Heart right ventricle (tissue), 16 donors: ENCODE measurements around the gene DNAJB12. TPM values are rescaled to one million over a fixed set of nuclear protein-coding genes. Genes with fewer than 3 reads are reported as not detected.
"Not testable (repeated sequence)": the region's sequence is repeated elsewhere in the genome, so short reads cannot be mapped to it uniquely, and the experiment has no call there.

Experiments
- ATAC-seq, 8 donors: fragments of 200-7000 bp; cut with Tn5 transposase; one replicate each; pipeline ENCODE4 v1.9.1; 2020; ENCODE audit warnings: mild to moderate bottlenecking in 8 of 8, moderate library complexity in 8 of 8, moderate number of reproducible peaks in 1 of 8
- DNase-seq, 2 donors: peaks; one replicate each; pipeline ENCODE4 v3.0.0-alpha.2; 2020
- H3K27ac ChIP-seq, 10 donors: fragments of 200-600 bp; sonication (generic) in 2 of 10; one replicate each; pipeline versions ENCODE4 v1.5.0 to v1.8.0; 2020 to 2022; ENCODE audit warnings: mild to moderate bottlenecking in 3 of 10
- H3K27me3 ChIP-seq, 7 donors: fragments of 200-600 bp; one replicate each; pipeline ENCODE4 v1.8.0; 2021 to 2022; ENCODE audit warnings: mild to moderate bottlenecking in 2 of 7
- H3K36me3 ChIP-seq, 9 donors: fragments of 200-600 bp; sonication (generic) in 1 of 9; one replicate each; pipeline versions ENCODE4 v1.5.0 to v1.8.0; 2020 to 2022; ENCODE audit warnings: mild to moderate bottlenecking in 2 of 9
- H3K4me1 ChIP-seq, 9 donors: fragments of 200-600 bp; sonication (generic) in 1 of 9; one replicate each; pipeline versions ENCODE4 v1.5.0 to v1.8.0; 2020 to 2022; ENCODE audit warnings: mild to moderate bottlenecking in 4 of 9
- H3K4me3 ChIP-seq, 10 donors: fragments of 200-600 bp; sonication (generic) in 2 of 10; one replicate each; pipeline versions ENCODE4 v1.5.0 to v1.8.0; 2020 to 2022; ENCODE audit warnings: mild to moderate bottlenecking in 7 of 10, moderate library complexity in 2 of 10
- H3K9me3 ChIP-seq, 11 donors: fragments of 200-600 bp in 10 of 11; sonication (generic) in 2 of 11; one replicate each; pipeline versions ENCODE4 v1.5.0 to v1.8.0; 2013 to 2022; ENCODE audit warnings: mild to moderate bottlenecking in 2 of 11, control low read depth in 1 of 11, moderate library complexity in 1 of 11
- WGBS, 2 donors: extraction: QIAGEN DNeasy Blood & Tissue Kit; methylation state at CpG; one replicate each; pipeline ENCODE4 v1.1.7; 2013; ENCODE audit warnings: inconsistent platforms in 1 of 2; 5-methylcytosine and 5-hydroxymethylcytosine counted together
- intact Hi-C, 10 donors: fragments of 100-400 bp; cut with DNase I; formaldehyde crosslinking; loops; one replicate each; pipeline versions ENCODE4 v1.11.1 to v1.14.2; 2022
- polyA plus RNA-seq, 2 donors: library from polyadenylated mRNA; stranded (reverse); fragments of 200-250 nt; gene quantifications; one replicate each; pipeline ENCODE4 v1.2.3, GENCODE V29; 2013
- total RNA-seq, 10 donors: library from RNA; stranded (reverse); fragmentation: NEBNext Ultra II Directional in 3 of 10; extraction: Animal tissue kit (Norgen Biotek cat#: 25700) in 3 of 10; gene quantifications; one replicate each; pipeline versions ENCODE4 v1.2.1 to v1.2.4, GENCODE V29; 2021 to 2023
- TF ChIP-seq, protein P1 (sequence below), 9 donors: fragments of 200-600 bp; sonication (generic) in 2 of 9; IDR thresholded peaks; one replicate each; pipeline versions ENCODE4 v1.5.0 to v1.8.0; 2021 to 2022; ENCODE audit warnings: antibody characterized with exemption in 9 of 9, mild to moderate bottlenecking in 5 of 9, moderate library complexity in 1 of 9
- donor health status: Arrhythmogenic right ventricular cardiomyopathy.
- donor health status: ischemic (EF 13 %, LVEDD 7.1; RV severe dilation, severe dysfunction).
- donor health status: healthy with polysubstance abuse.
- donor health status: DM: no; HTN: yes; CAD: no.
- donor health status: DM: no; HTN: no; CAD: no.
- donor health status: ischemic (EF 25% LVEDD 6.9; RV normal size, moderate dysfunction).
- donor health status: ischemic (EF 25% LVEDD 5.7; RV mildly dilated, moderate dysfunction).
- donor health status: healthy.
- donor health status: DM: yes; HTN: yes; CAD: no.
- donor health status: Ischemic cardiomyopathy.
- donor health status: ischemic (EF 35%, LVEDD 5.7; RV mildly dilated, moderate dysfunction).
- donor health status: nonischemic (EF 11% LVEDD 7.7; RV severe dilation, severe dysfunction).
- donor health status: DM: yes; HTN: yes; CAD: no.
- donor health status: PGD.
- donor health status: ischemic (EF 29% LVEDD 5.4; RV normal size, mild dysfunction).
- donor health status: nonischemic (EF 23%, LVEDD 6.1; RV moderate dilation, normal function).

Gene DNAJB12
- total and polyA plus RNA-seq, 12 donors, result 22.6 to 32.8 (median 27.9) TPM

DNA sequence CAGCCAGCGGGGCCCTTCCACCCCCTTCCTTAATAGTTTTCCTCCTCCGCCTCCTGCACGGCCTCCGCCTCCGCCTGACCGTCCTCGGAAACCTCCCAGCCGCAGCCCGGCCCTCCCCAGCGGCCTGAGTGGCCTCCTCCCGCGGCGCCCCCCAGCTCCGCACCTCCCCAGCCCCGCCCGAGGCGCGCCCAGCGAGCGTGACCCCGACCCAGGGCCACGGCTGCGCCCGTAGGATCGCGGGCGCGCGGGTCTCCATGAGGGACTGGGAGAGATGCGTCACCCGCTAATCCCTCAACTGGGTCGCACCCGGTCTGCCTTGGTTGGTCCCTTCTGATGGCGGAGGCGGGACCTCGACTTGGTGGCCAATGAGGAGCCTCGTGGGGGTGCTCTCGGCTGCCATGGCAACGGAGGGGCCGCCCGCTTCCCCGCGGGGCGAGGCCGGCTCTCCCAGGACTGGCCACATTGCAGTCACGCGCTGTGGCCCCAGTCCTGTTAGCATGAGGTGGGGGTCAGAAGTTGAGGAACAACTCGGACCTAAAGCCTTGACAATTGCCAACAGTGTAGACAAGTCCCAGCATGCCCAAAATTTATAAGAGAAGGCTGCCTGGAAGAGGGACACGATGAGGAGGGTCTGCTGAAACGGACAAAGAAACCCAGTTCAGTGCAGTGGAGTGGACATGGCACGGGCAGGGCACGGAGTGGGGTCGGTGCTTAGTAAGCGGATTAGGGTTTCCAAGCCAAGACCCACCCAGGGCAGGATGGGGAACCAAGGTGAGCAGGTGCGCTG, 56.7 kb downstream of the DNAJB12 start:
- intact Hi-C loops, result loop anchor here in 1 of 10 donors (1.0 kb wide), 1 partner anchor 22 kb away; no protein-coding TSS in a partner anchor
- WGBS, 2 donors, result 8% methylated on average over 47 to 55 of the region's 55 CpGs
- Histone ChIP-seq H3K9me3 (no peaks in the 10 kb centered on the region), H3K27ac (peak overlapping the region; percentile 87 to 99 (median 90)), H3K4me3 (peak overlapping the region; percentile 29 to 78 (median 68)), H3K4me1 (peaks cover 0 to 32% (median 10%) of the 10 kb centered on the region in 9 donors), H3K27me3 (no peaks in the 10 kb centered on the region), H3K36me3 (no peaks in the 10 kb centered on the region)
- ATAC-seq (peak; percentile 96 to 98 (median 96)), DNase-seq (peak; percentile 97 to 98)
- TF ChIP-seq, protein P1, sequence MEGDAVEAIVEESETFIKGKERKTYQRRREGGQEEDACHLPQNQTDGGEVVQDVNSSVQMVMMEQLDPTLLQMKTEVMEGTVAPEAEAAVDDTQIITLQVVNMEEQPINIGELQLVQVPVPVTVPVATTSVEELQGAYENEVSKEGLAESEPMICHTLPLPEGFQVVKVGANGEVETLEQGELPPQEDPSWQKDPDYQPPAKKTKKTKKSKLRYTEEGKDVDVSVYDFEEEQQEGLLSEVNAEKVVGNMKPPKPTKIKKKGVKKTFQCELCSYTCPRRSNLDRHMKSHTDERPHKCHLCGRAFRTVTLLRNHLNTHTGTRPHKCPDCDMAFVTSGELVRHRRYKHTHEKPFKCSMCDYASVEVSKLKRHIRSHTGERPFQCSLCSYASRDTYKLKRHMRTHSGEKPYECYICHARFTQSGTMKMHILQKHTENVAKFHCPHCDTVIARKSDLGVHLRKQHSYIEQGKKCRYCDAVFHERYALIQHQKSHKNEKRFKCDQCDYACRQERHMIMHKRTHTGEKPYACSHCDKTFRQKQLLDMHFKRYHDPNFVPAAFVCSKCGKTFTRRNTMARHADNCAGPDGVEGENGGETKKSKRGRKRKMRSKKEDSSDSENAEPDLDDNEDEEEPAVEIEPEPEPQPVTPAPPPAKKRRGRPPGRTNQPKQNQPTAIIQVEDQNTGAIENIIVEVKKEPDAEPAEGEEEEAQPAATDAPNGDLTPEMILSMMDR (IDR thresholded peaks at IDR 0.05), result peak in 1 of 9 donors; percentile 5

DNA sequence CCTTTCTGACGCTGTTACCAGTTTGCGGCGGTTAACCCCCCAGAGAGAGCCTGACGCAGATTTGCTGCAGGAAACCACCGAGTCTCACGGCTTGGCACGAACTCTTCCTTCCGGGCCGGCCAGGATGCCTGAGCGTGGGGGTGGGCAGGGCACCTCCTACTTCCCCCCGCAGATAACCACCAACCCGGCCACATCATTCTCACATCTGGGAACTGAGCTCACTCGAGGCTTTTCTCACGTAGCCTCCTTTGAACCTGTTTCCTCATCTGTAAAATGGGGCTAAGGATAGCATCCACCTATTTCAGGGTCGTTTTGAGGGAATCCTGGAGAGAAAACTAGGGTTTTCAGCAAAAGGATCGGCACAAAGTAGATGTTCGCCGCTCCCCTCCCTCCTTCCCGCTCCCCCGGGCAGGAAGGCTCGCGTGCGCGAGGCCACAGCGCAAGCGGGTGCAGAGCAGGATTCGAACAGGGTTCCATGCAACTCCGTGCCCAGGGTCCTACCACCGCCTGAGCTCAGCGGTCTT, 57.4 kb downstream of the DNAJB12 start:
- peak; percentile 80 to 88 for DNase-seq
- Histone ChIP-seq H3K4me3 (peak overlapping the region; percentile 29 to 78 (median 68)), H3K9me3 (no peaks in the 10 kb centered on the region), H3K36me3 (no peaks in the 10 kb centered on the region), H3K27ac (peak overlapping the region; percentile 87 to 99 (median 90)), H3K4me1 (peaks cover 0 to 35% (median 10%) of the 10 kb centered on the region in 9 donors), H3K27me3 (no peaks in the 10 kb centered on the region)
- intact Hi-C loops, result loop anchor here in 1 of 10 donors (1.0 kb wide), 1 partner anchor 21 kb away; no protein-coding TSS in a partner anchor
- ATAC-seq, result peak; percentile 49 to 82 (median 66)
- 6 to 11% methylated on average over 30 of the region's 30 CpGs for WGBS, 2 donors
- TF ChIP-seq, protein P1 (IDR thresholded peaks at IDR 0.05), result no peak

DNA sequence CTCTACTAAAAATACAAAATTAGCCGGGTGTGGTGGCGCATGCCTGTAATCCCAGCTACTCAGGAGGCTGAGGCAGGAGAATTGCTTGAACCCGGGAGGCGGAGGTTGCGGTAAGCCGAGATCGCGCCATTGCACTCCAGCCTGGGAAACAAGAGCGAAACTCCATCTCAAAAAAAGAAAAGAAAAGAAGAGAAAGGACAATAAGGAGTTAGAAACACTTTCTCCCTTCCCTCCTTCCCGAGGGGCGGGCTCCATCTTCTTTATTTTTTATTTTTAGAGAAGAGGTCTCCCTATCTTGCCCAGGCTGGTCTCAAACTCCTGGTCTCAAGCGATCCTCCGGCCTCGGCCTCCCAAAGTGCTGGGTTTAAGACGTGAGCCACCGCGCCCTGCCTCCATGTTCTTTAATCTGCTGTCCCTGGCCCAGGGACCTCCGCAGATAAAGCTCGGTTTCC, 57.9 kb downstream of the DNAJB12 start:
- WGBS, 2 donors, result 74 to 77% methylated on average over 19 of the region's 19 CpGs
- not testable (repeated sequence) for H3K9me3 ChIP-seq, DNase-seq, H3K36me3 ChIP-seq, ATAC-seq, H3K27me3 ChIP-seq
- Histone ChIP-seq H3K4me1 (peaks cover 0 to 35% (median 10%) of the 10 kb centered on the region in 9 donors), H3K27ac (peak overlapping the region; percentile 87 to 99 (median 90)), H3K4me3 (peak overlapping the region in 9 of 10 donors; percentile 41 to 78 (median 68))
- intact Hi-C loops, result loop anchor here in 1 of 10 donors (1.0 kb wide), 1 partner anchor 21 kb away; no protein-coding TSS in a partner anchor

DNA sequence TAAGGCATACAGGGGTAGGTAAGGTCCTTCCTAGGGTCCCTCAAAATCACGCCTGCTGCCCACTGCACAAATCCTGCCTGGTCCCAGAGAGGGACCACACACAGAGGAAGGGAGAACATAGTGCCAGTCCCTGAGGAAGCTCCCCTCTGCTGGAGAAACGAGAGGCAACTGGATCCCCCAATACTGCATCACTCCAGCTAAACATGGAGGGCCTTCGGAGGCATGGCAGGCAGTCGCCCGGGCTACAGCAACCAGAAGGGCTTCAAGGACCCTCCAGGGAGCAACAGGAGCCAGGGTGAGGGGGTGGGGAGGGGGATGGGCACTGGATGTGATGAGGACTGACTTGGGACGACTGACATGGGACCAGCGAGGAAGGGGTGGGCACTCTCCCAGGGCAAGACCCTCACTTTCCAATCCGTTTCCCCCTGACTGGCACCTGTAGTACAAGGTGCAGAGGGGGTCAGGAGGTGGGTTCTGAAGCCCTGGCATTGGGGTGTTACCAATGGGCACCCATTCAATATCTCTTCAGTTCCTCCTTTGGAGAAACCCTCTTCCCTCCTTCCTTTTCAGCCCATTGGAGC, 59.3 kb downstream of the DNAJB12 start:
- Histone ChIP-seq H3K27me3 (no peaks in the 10 kb centered on the region), H3K36me3 (no peaks in the 10 kb centered on the region), H3K9me3 (no peaks in the 10 kb centered on the region), H3K4me1 (peaks cover 0 to 35% (median 10%) of the 10 kb centered on the region in 9 donors), H3K27ac (peak overlapping the region in 1 of 10 donors; percentile 99), H3K4me3 (no peak overlapping the region)
- 80 to 85% methylated on average over 8 of the region's 8 CpGs for WGBS, 2 donors
- TF ChIP-seq, protein P1 (IDR thresholded peaks at IDR 0.05), result no peak
- DNase-seq (no peak), ATAC-seq (no peak)
- intact Hi-C loops, result no loop called here
